HG02852 (cell line): ENCODE data around the gene TLE1.

Experiments
- ATAC-seq: cut with Tn5 transposase; IDR thresholded peaks from one replicate; pipeline ENCODE4 v1.9.1; 2021; ENCODE audit warnings: mild to moderate bottlenecking, moderate library complexity; ENCODE audit not compliant: unreplicated experiment

Gene TLE1

GRCh38 chr9:81686614-81687520 is 2.5 kb downstream of the TLE1 start:
- ATAC-seq, result peak; percentile 23

- ATAC-seq, result no peak
Observed at GRCh38 chr9:81685763-81686613, 3.4 kb downstream of the TLE1 start.

GRCh38 chr9:81684635-81685034 is 4.7 kb downstream of the TLE1 start:
- no peak for ATAC-seq

DNA sequence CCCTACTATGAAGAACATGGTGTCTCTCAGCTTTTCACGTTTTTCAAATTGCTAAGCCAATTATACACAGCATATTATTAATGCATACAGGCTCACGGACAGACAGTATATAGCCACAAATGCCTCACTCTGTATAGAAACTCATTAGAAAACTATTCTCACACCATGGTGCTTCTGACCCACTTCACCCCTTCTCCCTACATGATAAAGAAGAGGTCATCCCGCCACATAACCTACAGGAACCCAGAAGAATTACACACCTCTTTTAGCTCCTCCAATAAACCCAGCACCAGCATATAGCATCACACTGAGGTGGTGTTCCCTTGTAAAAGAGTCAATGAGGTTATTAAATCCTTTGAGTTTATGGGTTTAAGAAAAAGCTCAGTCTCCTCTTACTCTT is 5.6 kb downstream of the TLE1 start:
- no peak for ATAC-seq

GRCh38 chr9:81683238-81683637 is 6.1 kb downstream of the TLE1 start:
- no peak for ATAC-seq

GRCh38 chr9:81682797-81683196 is 6.5 kb downstream of the TLE1 start:
- ATAC-seq, result no peak

GRCh38 chr9:81682177-81682576 is 7.2 kb downstream of the TLE1 start:
- ATAC-seq, result no peak

DNA sequence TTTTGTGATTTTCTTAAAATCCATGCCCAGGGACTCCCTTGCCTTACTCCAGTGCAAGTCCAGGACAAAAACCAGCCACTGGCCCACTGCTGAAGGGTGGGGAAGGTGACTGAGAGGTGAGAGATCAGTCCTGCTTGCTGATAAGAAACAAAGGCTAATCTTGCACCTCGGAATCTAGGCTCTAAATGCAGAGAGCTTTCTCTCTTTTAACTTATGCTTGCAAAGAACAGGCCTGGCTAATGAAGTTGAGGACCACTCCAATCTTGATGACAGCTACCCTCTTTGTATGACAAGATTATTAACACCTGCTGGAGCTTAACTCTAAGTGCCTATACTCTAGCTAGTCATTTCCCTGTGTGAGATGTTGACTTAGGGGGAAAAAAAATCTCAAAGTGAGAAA is 8.8 kb downstream of the TLE1 start:
- no peak for ATAC-seq

- no peak for ATAC-seq
Observed at GRCh38 chr9:81680006-81680405, 9.3 kb downstream of the TLE1 start.

DNA sequence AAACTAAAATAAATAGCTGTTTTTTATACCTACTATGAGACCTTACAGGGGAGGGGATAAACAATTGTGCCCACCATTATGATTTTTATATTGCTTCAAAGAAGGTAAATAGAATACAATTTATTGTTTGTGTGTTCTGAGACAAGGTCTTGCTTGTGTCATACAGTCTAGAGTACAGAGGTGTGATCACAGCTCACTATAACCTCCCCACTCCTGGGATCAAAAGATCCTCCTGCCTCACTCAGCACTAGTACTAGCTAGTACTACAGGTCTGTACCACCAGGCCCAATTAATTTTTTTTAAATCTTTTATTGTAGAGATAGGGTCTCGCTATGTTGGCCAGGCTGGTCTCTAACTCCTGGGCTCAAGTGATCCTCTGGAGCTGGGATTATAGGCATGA is 11.3 kb downstream of the TLE1 start:
- no peak for ATAC-seq

GRCh38 chr9:81676395-81676794 is 13.0 kb downstream of the TLE1 start:
- ATAC-seq, result no peak

DNA sequence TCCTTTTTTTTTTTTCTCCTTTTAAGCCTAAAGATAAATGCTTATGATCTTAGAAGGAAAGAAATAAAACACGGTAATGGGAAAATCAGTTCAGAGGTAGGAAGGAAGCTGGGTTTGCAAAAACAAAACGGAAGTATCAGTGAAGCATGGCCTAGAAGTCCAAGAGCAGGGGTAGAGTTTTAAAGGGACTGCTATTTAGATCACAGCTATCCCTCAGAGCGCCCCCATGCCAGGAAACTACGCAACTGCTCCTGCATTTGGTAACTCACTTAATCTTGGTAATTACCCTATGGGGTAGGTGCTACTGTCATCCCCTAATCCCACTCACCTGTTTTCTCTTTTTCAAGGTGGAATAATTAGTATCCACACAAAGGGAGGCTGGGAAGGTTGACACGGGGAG is 16.0 kb downstream of the TLE1 start:
- no peak for ATAC-seq

DNA sequence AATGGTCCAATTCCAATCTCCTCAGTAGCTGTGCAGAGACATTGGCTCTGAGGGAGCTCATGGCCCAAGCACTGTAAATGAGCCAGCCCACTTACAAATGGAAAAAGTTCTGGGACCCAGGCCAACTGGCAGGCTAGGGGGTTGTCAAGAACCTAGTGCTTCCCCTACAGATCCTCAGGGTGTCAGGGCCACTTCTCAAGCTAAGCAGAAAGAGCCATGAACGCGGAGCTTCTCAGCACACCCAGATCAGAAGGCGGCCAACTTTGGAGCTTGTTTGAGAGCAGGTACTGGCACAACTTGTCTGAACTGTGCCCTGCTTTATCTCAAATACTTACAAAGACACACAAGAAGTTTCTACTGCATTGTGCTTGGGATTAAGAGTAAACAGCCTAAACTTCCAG is 17.5 kb downstream of the TLE1 start:
- no peak for ATAC-seq

DNA sequence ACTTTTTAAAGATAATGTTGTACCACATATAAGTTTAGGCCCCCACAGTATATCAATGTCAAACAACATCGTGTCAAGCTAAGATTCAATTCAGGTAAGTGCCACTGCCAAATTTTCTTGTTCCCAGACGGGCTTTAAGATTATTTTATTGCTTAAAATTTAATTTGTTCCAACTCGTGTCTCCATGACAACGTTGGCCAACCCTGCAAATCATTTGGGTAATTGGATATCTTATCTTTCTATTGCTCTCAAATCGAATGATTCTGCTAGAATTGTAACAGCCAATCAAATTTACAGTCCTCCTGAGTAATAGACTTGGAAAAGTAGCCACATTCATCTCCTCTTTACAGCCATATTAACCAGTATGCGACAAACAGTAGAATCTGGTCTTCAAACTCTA is 19.5 kb downstream of the TLE1 start:
- no peak for ATAC-seq

- ATAC-seq, result no peak
Observed at GRCh38 chr9:81669041-81669651, 20.2 kb downstream of the TLE1 start.

- no peak for ATAC-seq
Observed at GRCh38 chr9:81666123-81666522, 23.2 kb downstream of the TLE1 start.

- no peak for ATAC-seq
Observed at GRCh38 chr9:81665322-81665871, 23.9 kb downstream of the TLE1 start.

DNA sequence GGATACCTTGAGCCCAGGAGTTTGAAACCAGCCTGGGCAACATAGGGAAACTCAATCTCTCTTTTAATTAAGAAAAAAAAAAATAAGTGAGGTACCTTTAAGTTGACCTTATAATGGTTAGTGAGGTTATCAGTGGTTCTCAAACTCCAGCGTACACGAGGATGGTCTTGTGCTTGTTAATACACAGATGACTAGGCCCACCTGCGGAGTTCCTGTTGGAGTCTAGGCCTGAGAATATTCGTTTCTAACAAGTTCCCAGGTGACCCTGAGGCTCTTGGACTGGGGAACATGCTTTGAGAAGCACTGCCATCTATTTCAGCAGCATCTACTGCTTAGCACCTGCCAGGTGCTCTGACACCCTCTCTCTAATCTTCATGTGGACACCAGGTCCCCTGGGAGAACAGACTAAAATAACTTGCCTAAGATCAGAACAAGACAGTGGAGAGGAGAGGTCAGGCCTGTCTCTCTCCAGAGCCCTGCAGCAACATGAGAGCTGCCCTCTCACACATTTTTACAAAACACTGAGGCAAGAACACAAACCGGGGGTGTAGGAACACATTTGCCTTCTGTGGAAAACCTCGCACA is 24.6 kb downstream of the TLE1 start:
- ATAC-seq, result no peak

- ATAC-seq, result no peak
Observed at GRCh38 chr9:81661339-81661738, 28.0 kb downstream of the TLE1 start.

DNA sequence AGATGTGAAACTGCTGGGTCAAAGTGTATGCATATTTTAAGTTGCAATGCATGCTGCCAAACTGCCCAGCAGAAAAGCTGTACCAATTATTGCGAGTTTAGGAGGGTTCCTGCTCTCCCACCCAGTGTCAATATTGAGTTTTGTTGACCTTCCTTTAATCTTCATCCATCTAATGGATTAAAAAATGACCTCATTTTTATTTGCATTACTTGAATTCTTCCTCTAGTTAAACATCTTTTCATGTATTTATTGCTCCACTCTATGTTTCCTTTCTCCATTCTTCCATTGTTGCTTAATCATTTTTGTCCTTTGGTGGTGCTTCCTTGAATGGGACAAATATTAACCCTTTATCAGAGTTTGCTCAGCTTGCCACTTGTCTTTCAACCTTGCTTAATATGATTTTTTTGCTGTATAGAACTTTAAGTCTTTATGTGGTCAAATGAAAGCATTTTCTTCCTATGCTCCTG is 32.4 kb downstream of the TLE1 start:
- no peak for ATAC-seq

DNA sequence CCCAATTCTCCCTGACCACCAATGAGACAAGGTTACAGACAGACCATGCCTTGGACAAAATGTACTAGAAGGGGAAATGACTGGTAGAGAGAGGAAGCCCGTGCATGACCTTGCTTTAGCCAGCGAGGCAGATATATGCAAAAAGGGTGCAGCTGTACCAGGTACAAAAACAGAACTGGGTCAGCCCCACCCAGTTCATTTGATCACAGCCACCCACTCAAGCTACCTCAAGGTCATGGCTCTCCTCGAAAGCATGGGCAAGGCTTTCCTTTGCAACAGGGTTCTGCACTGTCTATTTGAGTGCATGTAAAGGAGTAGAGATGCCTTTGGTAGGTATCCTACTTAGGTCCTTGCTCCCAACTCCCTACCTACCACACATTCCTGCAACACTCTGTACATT is 33.3 kb downstream of the TLE1 start:
- peak; percentile 90 for ATAC-seq
